Measurements from ENCODE around the gene SH3RF1. TPM values are rescaled to one million over a fixed set of nuclear protein-coding genes. Genes with fewer than 3 reads are reported as not detected.
"Not testable (repeated sequence)": the region's sequence is repeated elsewhere in the genome, so short reads cannot be mapped to it uniquely, and the experiment has no call there.

The SH3RF1 gene
- polyA plus RNA-seq, 2 donors: 1.8 to 3.1 TPM

DNA sequence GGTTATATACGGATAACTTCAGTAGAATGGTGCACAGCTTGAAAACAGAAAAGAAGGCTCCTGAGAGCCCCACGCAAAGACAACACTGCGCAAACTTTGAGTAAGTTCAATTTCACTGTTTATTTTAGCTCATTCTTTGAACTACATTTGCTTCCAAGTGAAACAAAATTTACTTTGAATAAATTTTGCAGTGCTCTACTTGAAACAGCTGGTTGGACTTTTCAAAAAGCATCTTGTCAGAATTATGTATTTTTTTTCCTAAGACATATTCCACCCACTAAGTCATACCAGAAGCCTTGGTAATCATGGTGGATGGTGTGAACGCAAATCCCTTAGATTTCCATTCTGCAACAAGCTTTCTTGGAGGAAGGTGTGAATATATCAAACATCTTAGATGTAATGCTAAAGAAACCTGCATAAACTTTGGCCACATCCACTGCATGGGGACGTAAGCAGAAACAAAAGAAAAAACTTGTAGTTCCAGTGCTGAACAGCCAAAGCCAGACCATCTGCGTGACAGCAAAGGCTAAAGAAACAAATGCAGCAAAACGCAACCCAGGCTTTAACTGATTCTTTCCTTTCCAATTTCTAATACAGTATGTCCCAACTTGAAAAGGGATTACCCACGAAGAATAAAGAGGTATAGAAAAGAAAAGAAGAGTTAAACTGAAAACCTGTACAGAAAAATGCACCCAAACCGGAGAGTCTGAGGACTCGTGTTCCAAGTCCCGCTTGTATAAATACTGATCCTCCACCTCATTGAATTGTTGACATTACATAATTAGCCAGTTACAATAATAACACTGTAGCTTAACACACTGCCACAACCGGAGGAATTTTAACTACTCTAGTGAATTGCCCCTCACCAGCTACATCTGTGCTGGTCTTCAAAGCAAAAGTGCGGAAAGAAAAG is 90.9 kb downstream of the SH3RF1 start:
- Histone ChIP-seq H3K4me1 (ENCODE audit: control insufficient read depth in 2 of 2, insufficient read depth in 2 of 2, low read length in 1 of 2) (peaks cover 0 to 2% of the 10 kb centered on the region in 2 donors), H3K27me3 (ENCODE audit: control insufficient read depth in 1 of 2, insufficient read depth in 2 of 2, low read length in 2 of 2) (no peaks in the 10 kb centered on the region), H3K36me3 (ENCODE audit: control insufficient read depth in 2 of 2, insufficient read depth in 2 of 2, low read length in 1 of 2) (no peaks in the 10 kb centered on the region), H3K27ac (ENCODE audit: low read depth in 2 of 2, low read length in 1 of 2) (peak overlapping the region; percentile 21 to 41), H3K4me3 (ENCODE audit: low read depth in 1 of 2, low read length in 2 of 2) (peak overlapping the region in 1 of 2 donors; percentile 26), H3K9me3 (ENCODE audit: control insufficient read depth in 2 of 2, insufficient read depth in 1 of 2, low read depth in 1 of 2, low read length in 1 of 2) (no peaks in the 10 kb centered on the region)
- 40 to 51% methylated on average over 13 of the region's 13 CpGs for WGBS, 2 donors

DNA sequence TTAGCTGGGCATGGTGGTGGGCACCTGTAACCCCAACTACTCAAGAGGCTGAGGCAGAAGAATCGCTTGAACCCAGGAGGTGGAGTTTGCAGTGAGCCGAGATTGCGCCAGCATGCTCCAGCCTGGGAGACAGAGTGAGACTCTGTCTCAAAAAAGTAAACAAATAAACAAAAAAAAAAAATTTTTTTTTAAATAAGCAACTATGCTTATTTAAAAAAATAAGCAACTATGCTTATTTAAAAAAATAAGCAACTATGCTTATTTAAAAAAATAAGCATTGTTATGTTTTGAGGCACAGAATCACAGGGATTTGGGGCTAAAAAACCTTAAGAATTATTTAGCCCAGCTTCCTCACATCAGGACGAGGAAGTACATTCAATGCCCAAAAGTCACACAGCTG is 92.7 kb downstream of the SH3RF1 start:
- WGBS, 2 donors: 89 to 92% methylated on average over 4 of the region's 4 CpGs
- H3K27ac ChIP-seq (ENCODE audit: low read depth in 2 of 2, low read length in 1 of 2); H3K36me3 ChIP-seq (ENCODE audit: control insufficient read depth in 2 of 2, insufficient read depth in 2 of 2, low read length in 1 of 2); H3K9me3 ChIP-seq (ENCODE audit: control insufficient read depth in 2 of 2, insufficient read depth in 1 of 2, low read depth in 1 of 2, low read length in 1 of 2); H3K27me3 ChIP-seq (ENCODE audit: control insufficient read depth in 1 of 2, insufficient read depth in 2 of 2, low read length in 2 of 2); H3K4me3 ChIP-seq (ENCODE audit: low read depth in 1 of 2, low read length in 2 of 2); H3K4me1 ChIP-seq (ENCODE audit: control insufficient read depth in 2 of 2, insufficient read depth in 2 of 2, low read length in 1 of 2): not testable (repeated sequence)

DNA sequence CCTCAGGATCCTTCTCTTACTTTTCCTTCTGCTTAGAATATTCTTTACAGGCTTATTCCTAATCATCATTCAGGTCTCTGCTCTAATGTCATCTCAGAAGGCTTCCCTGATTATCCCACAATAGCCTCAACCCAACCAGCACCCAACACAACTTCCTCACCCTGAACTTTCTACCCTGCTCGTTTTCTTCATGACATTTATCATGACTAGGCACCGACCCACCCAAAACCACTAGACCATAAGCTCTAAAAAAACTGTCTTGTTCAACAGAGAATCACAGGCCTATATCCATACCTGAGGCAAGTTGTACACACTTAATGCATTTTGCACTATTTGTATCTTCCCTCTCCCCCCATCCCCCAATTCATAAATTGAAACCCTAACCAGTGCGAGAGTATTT is 95.3 kb downstream of the SH3RF1 start:
- H3K9me3 ChIP-seq (ENCODE audit: control insufficient read depth in 2 of 2, insufficient read depth in 1 of 2, low read depth in 1 of 2, low read length in 1 of 2): no peaks in the 10 kb centered on the region
- no peaks in the 10 kb centered on the region for H3K36me3 ChIP-seq (ENCODE audit: control insufficient read depth in 2 of 2, insufficient read depth in 2 of 2, low read length in 1 of 2)
- 78 to 79% methylated on average over 3 of the region's 3 CpGs for WGBS, 2 donors
- no peak overlapping the region for H3K27ac ChIP-seq (ENCODE audit: low read depth in 2 of 2, low read length in 1 of 2)
- peaks cover 0 to 2% of the 10 kb centered on the region in 2 donors for H3K4me1 ChIP-seq (ENCODE audit: control insufficient read depth in 2 of 2, insufficient read depth in 2 of 2, low read length in 1 of 2)
- H3K4me3 ChIP-seq (ENCODE audit: low read depth in 1 of 2, low read length in 2 of 2): no peak overlapping the region
- no peaks in the 10 kb centered on the region for H3K27me3 ChIP-seq (ENCODE audit: control insufficient read depth in 1 of 2, insufficient read depth in 2 of 2, low read length in 2 of 2)

DNA sequence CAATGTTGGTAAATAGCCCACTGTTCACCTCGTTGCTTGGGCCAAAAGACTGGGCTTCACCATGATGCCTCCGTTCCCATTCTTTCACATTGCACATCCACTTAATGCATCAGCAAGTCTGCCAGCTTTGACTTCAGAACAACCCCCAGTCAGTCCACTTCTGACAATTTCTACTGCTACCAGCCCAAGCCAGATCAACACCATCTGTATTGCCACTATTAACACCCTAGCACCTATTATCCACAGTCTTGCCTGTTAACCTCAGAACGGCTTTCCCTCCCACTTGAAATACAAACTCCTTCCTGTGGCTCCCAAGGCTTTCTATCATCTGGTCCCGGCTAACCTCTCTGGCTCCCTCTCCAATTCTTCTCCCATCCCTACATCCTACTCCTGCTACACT is 95.7 kb downstream of the SH3RF1 start:
- 90 to 96% methylated on average over 4 of the region's 4 CpGs for WGBS, 2 donors
- Histone ChIP-seq H3K4me1 (ENCODE audit: control insufficient read depth in 2 of 2, insufficient read depth in 2 of 2, low read length in 1 of 2) (peaks cover 0 to 2% of the 10 kb centered on the region in 2 donors), H3K27ac (ENCODE audit: low read depth in 2 of 2, low read length in 1 of 2) (no peak overlapping the region), H3K36me3 (ENCODE audit: control insufficient read depth in 2 of 2, insufficient read depth in 2 of 2, low read length in 1 of 2) (no peaks in the 10 kb centered on the region), H3K9me3 (ENCODE audit: control insufficient read depth in 2 of 2, insufficient read depth in 1 of 2, low read depth in 1 of 2, low read length in 1 of 2) (no peaks in the 10 kb centered on the region), H3K4me3 (ENCODE audit: low read depth in 1 of 2, low read length in 2 of 2) (no peak overlapping the region), H3K27me3 (ENCODE audit: control insufficient read depth in 1 of 2, insufficient read depth in 2 of 2, low read length in 2 of 2) (no peaks in the 10 kb centered on the region)

DNA sequence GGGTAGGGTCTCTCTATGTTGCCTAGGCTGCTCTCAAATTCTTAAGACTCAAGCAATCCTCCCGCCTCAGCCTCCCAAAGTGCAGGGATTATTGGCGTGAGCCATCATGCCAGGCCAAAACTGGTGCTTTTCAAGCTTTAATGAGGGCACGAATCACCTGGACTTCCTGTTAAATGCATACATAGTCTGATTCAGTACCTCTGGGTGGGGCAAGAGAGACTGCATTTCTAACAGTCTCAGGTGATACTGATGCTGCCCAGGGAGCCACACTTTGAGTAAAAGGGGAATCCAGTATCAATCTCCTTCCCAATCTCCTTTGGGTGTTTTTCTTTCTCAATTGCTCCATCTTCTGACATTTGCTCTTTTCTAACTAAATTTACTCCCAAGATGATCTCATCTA is 96.5 kb downstream of the SH3RF1 start:
- no peak overlapping the region for H3K27ac ChIP-seq (ENCODE audit: low read depth in 2 of 2, low read length in 1 of 2)
- H3K36me3 ChIP-seq (ENCODE audit: control insufficient read depth in 2 of 2, insufficient read depth in 2 of 2, low read length in 1 of 2): no peaks in the 10 kb centered on the region
- no peaks in the 10 kb centered on the region for H3K27me3 ChIP-seq (ENCODE audit: control insufficient read depth in 1 of 2, insufficient read depth in 2 of 2, low read length in 2 of 2)
- H3K4me3 ChIP-seq (ENCODE audit: low read depth in 1 of 2, low read length in 2 of 2): no peak overlapping the region
- H3K4me1 ChIP-seq (ENCODE audit: control insufficient read depth in 2 of 2, insufficient read depth in 2 of 2, low read length in 1 of 2): peaks cover 0 to 2% of the 10 kb centered on the region in 2 donors
- no peaks in the 10 kb centered on the region for H3K9me3 ChIP-seq (ENCODE audit: control insufficient read depth in 2 of 2, insufficient read depth in 1 of 2, low read depth in 1 of 2, low read length in 1 of 2)
- 69 to 86% methylated on average over 3 of the region's 3 CpGs for WGBS, 2 donors

DNA sequence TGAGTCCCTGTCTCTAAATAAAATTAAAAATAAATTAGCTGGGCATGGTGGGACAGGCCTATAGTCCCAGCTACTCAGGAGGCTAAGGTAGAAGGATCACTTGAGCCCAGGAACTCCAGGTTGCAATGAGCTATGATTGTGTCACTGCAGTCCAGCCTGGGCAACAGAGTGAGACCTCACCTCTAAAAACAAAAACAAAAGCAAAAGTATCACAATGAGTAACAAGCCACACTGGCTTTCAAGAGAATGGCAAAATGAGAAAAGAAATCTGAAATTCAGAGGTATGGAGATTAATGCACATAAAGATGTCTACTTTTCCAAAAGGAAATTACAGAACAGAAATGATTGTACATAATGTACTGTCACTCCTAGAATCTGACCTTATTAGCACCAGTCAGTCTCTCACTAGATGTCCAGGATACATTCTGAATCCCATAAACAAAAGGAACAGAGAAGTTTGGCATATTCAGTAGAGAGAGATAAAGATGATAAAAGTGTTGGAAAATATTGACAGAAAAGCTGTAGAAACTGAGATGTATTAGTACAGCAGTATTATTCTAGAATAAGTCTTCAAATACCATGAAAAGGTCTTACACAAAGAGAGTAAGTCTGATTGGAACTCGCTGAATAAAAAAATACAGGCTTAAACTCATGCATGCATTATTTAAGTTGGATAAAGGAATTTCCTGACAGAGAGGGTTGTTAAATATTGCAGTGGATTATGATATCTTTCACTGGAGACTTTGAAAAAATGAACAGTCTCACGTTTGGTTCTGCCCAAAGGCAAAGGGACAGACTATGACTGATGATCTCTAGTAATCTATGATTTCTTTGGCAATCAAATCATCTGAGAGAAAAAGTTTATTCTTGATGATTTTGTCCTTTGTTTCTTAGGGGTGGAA is 102.5 kb downstream of the SH3RF1 start:
- no peaks in the 10 kb centered on the region for H3K36me3 ChIP-seq (ENCODE audit: control insufficient read depth in 2 of 2, insufficient read depth in 2 of 2, low read length in 1 of 2)
- H3K27ac ChIP-seq (ENCODE audit: low read depth in 2 of 2, low read length in 1 of 2): no peak overlapping the region
- H3K4me1 ChIP-seq (ENCODE audit: control insufficient read depth in 2 of 2, insufficient read depth in 2 of 2, low read length in 1 of 2): peaks cover 0 to 3% of the 10 kb centered on the region in 2 donors
- no peaks in the 10 kb centered on the region for H3K9me3 ChIP-seq (ENCODE audit: control insufficient read depth in 2 of 2, insufficient read depth in 1 of 2, low read depth in 1 of 2, low read length in 1 of 2)
- H3K27me3 ChIP-seq (ENCODE audit: control insufficient read depth in 1 of 2, insufficient read depth in 2 of 2, low read length in 2 of 2): no peaks in the 10 kb centered on the region
- H3K4me3 ChIP-seq (ENCODE audit: low read depth in 1 of 2, low read length in 2 of 2): no peak overlapping the region
- WGBS, 2 donors: 34 to 41% methylated on average over 2 of the region's 2 CpGs

DNA sequence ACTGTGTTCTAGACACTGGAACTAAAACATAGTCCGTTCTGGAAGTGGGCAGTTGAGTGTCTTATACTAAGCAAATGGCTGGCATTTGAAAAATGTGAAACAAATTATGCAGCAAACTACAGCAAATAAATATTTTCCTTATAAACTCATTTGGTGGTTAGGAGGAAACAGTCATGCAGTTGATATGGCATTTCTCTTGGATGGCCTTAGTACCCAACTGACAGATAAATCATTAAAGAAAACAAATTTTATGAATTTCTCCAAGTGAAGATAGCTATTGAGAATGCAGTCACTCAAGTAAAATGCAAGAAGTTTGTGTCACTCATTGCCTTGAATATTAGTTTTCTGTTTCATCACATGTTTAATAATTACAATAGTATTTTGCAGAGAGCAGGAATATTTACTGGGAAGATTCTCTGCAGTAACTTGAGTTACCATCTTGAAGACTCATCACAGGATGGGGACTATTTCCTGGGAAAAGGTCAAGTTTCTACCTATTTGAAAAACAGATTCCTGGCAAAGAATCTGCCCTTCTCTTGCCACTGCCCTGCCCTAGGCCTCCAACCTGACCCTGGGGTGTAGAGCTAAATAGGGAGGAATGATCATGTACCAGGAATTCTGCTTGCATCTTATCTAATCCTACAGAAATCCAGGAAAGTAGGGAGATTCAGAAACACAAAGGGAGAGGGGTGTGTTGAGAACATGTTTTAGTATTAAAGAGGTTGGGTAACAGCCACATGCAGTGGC is 105.9 kb downstream of the SH3RF1 start:
- 83 to 92% methylated on average over 1 of the region's 1 CpG for WGBS, 2 donors
- H3K4me3 ChIP-seq (ENCODE audit: low read depth in 1 of 2, low read length in 2 of 2): no peak overlapping the region
- no peaks in the 10 kb centered on the region for H3K27me3 ChIP-seq (ENCODE audit: control insufficient read depth in 1 of 2, insufficient read depth in 2 of 2, low read length in 2 of 2)
- no peaks in the 10 kb centered on the region for H3K36me3 ChIP-seq (ENCODE audit: control insufficient read depth in 2 of 2, insufficient read depth in 2 of 2, low read length in 1 of 2)
- H3K4me1 ChIP-seq (ENCODE audit: control insufficient read depth in 2 of 2, insufficient read depth in 2 of 2, low read length in 1 of 2): peaks cover 0 to 3% of the 10 kb centered on the region in 2 donors
- H3K27ac ChIP-seq (ENCODE audit: low read depth in 2 of 2, low read length in 1 of 2): no peak overlapping the region
- no peaks in the 10 kb centered on the region for H3K9me3 ChIP-seq (ENCODE audit: control insufficient read depth in 2 of 2, insufficient read depth in 1 of 2, low read depth in 1 of 2, low read length in 1 of 2)

DNA sequence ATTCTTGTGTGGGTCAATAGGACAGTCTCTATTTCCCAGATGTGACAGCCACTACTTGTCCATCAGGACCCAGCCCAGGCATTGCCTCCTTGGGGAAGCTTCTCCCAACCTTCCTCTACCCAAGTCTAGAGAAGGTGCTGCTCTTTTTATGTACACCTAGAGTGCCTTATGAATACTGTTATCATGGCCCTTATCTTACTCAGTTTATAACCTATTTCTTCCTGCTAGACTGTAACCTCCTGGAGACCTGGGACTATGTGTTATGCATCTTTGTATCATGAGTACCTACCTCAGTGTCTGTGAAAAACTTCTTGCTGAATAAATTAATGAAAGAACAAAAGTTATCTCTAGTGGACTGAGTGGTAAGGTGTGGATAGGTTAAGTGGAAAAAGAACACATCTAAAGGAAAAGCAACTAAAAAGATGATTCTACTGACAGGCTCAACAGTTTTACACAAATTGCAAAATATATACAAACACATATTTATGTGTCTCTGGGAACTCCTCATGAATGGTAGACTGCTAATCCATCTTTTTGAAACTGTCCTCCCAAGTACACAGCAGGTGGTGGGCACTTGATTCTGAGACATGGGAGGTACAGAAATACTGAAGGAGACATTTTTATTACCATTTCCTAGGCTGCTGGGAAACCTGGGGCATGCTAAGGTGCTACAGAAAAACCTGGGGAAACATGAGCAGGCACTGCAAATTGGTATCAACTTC is 106.6 kb downstream of the SH3RF1 start:
- Histone ChIP-seq H3K36me3 (ENCODE audit: control insufficient read depth in 2 of 2, insufficient read depth in 2 of 2, low read length in 1 of 2) (no peaks in the 10 kb centered on the region), H3K27me3 (ENCODE audit: control insufficient read depth in 1 of 2, insufficient read depth in 2 of 2, low read length in 2 of 2) (no peaks in the 10 kb centered on the region), H3K4me1 (ENCODE audit: control insufficient read depth in 2 of 2, insufficient read depth in 2 of 2, low read length in 1 of 2) (peaks cover 0 to 3% of the 10 kb centered on the region in 2 donors), H3K4me3 (ENCODE audit: low read depth in 1 of 2, low read length in 2 of 2) (no peak overlapping the region), H3K27ac (ENCODE audit: low read depth in 2 of 2, low read length in 1 of 2) (no peak overlapping the region), H3K9me3 (ENCODE audit: control insufficient read depth in 2 of 2, insufficient read depth in 1 of 2, low read depth in 1 of 2, low read length in 1 of 2) (no peaks in the 10 kb centered on the region)

DNA sequence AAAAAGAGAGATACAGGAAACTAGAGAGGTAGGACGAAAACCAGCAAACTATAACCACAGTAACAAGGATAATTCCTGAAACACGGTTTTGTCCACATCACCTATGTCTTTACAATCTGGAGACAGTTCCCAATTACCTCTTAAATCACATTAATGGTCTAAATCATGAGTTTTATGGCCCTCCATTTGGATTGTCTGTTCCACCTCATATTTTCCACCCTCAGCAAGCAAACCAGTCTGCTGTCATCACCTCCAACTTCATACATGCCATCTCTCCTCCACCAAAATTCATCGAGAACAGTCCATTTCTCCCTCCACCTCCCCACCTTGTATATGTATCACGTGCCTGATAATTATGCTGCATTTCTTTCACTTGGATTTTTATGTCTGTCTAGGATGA is 107.3 kb downstream of the SH3RF1 start:
- 90 to 92% methylated on average over 4 of the region's 4 CpGs for WGBS, 2 donors
- no peak overlapping the region for H3K4me3 ChIP-seq (ENCODE audit: low read depth in 1 of 2, low read length in 2 of 2)

More for the DNA sequence above, 107.3 kb downstream of the SH3RF1 start:
- peaks cover 0 to 3% of the 10 kb centered on the region in 2 donors for H3K4me1 ChIP-seq (ENCODE audit: control insufficient read depth in 2 of 2, insufficient read depth in 2 of 2, low read length in 1 of 2)
- H3K36me3 ChIP-seq (ENCODE audit: control insufficient read depth in 2 of 2, insufficient read depth in 2 of 2, low read length in 1 of 2): no peaks in the 10 kb centered on the region
- H3K27me3 ChIP-seq (ENCODE audit: control insufficient read depth in 1 of 2, insufficient read depth in 2 of 2, low read length in 2 of 2): no peaks in the 10 kb centered on the region
- H3K9me3 ChIP-seq (ENCODE audit: control insufficient read depth in 2 of 2, insufficient read depth in 1 of 2, low read depth in 1 of 2, low read length in 1 of 2): no peaks in the 10 kb centered on the region
- H3K27ac ChIP-seq (ENCODE audit: low read depth in 2 of 2, low read length in 1 of 2): no peak overlapping the region
